DOHH2 (cell line): Measurements from ENCODE around the gene GNG14.
"Not testable (repeated sequence)": the region's sequence is repeated elsewhere in the genome, so short reads cannot be mapped to it uniquely, and the experiment has no call there.

Experiments
- EZH2phosphoT487 ChIP-seq: fragments of 200-600 bp; sonication (generic); IDR thresholded peaks from 2 replicates; pipeline ENCODE4 v1.6.1; 2017; ENCODE audit warnings: borderline replicate concordance, mild to moderate bottlenecking, antibody characterized with exemption, low read length, moderate library complexity, mixed read lengths
- TF ChIP-seq, protein P1 (sequence below): fragments of 200-600 bp; sonication (generic); IDR thresholded peaks from one replicate; pipeline ENCODE4 v1.5.1; 2014; ENCODE audit warnings: antibody characterized with exemption, mild to moderate bottlenecking, low read depth, low read length; ENCODE audit not compliant: poor library complexity, severe bottlenecking

DNA sequence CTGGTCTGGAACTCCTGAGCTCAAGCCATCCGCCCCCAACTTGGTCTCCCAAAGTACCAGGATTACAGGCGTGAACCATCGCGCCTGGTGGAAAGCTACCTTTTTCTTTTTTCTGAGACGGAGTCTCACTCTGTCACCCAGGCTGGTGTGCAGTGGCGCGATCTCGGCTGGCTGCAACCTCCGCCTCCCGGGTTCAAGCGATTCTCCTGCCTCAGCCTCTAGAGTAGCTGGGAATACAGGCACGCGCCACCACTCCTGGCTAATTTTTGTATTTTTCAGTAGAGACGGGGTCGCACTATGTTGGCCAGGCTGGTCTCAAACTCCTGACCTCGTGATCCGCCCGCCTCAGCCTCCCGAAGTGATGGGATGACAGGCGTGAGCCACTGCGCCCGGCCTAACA is 9.6 kb downstream of the GNG14 start:
- TF ChIP-seq, protein P1, sequence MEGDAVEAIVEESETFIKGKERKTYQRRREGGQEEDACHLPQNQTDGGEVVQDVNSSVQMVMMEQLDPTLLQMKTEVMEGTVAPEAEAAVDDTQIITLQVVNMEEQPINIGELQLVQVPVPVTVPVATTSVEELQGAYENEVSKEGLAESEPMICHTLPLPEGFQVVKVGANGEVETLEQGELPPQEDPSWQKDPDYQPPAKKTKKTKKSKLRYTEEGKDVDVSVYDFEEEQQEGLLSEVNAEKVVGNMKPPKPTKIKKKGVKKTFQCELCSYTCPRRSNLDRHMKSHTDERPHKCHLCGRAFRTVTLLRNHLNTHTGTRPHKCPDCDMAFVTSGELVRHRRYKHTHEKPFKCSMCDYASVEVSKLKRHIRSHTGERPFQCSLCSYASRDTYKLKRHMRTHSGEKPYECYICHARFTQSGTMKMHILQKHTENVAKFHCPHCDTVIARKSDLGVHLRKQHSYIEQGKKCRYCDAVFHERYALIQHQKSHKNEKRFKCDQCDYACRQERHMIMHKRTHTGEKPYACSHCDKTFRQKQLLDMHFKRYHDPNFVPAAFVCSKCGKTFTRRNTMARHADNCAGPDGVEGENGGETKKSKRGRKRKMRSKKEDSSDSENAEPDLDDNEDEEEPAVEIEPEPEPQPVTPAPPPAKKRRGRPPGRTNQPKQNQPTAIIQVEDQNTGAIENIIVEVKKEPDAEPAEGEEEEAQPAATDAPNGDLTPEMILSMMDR = not testable (repeated sequence)
- TF ChIP-seq EZH2phosphoT487 = not testable (repeated sequence)
